Measurements from ENCODE around the gene CECR2. TPM values are rescaled to one million over a fixed set of nuclear protein-coding genes. Genes with fewer than 3 reads are reported as not detected.

Gene CECR2
- total and polyA plus RNA-seq, 2 of the 8 experiments (the other 6 are each of a cell fraction or from before 2014, with no cell fraction given) = 18.3 to 123 TPM

DNA sequence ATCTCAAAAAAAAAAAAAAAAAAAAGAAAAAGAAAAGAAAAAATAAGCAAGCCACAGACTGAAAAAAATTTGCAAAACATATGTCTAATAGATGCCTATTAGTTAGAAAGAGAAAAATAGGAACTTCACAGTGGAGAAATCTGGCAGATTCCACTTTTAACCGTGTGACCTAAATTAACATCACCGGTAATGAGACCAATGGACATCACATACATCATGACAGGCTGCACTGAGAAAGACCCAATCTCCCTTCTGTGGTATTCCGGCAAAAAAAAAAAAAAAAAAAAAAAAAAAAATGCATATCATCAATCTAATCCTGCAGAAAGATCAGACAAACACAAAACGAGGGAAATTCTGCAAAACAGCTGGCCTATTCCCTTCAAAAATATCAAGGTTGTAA, 46.7 kb upstream of the CECR2 start:
- Histone ChIP-seq H2BK12ac (ENCODE audit: low read depth, low read length) (no peak overlapping the region), H4K91ac (replicated peaks; ENCODE audit: insufficient read length, low read length) (no peak overlapping the region), H3K14ac (ENCODE audit: insufficient read length) (no peak overlapping the region), H3K18ac (ENCODE audit: extremely low read depth, low read length) (no peak overlapping the region), H3K79me2 (ENCODE audit: control insufficient read depth in 1 of 2, insufficient read depth in 2 of 2, low read length in 2 of 2) (no peaks in the 10 kb centered on the region), H2BK5ac (ENCODE audit: low read depth, low read length) (no peak overlapping the region), H2AFZ (ENCODE audit: low read length) (no peak overlapping the region), H2BK15ac (ENCODE audit: low read length) (no peak overlapping the region), H3K79me1 (ENCODE audit: low read depth, low read length) (no peaks in the 10 kb centered on the region), H4K20me1 (replicated peaks in 1 of 2; ENCODE audit: control insufficient read depth in 1 of 2, insufficient read depth in 2 of 2, low read length in 2 of 2) (no peaks in the 10 kb centered on the region), H2AK5ac (ENCODE audit: low read depth, low read length) (no peak overlapping the region), H2BK120ac (replicated peaks; ENCODE audit: low read depth, low read length) (no peak overlapping the region), H3K4me2 (ENCODE audit: insufficient read depth in 1 of 2, low read depth in 2 of 2, low read length in 2 of 2) (no peak overlapping the region), H3K36me3 (ENCODE audit: control insufficient read depth in 2 of 4, insufficient read depth in 4 of 4, low read length in 3 of 4) (no peaks in the 10 kb centered on the region), H4K5ac (ENCODE audit: insufficient read length, low read depth, low read length) (no peak overlapping the region), H3K56ac (replicated peaks; ENCODE audit: insufficient read length, low read depth, low read length) (no peak overlapping the region), H3K9ac (replicated peaks in 1 of 4; ENCODE audit: extremely low read depth in 1 of 4, low read depth in 3 of 4, low read length in 3 of 4) (no peak overlapping the region), H2BK20ac (ENCODE audit: low read length) (no peak overlapping the region), H3K4me3 (ENCODE audit: extremely low read depth in 1 of 4, insufficient read depth in 2 of 4, low read depth in 3 of 4, low read length in 4 of 4) (no peak overlapping the region), H3K27me3 (replicated peaks in 1 of 4; ENCODE audit: control insufficient read depth in 3 of 4, extremely low read depth in 1 of 4, insufficient read depth in 3 of 4, low read length in 3 of 4) (no peaks in the 10 kb centered on the region; a peak in 1 of 7 replicates), H3K4ac (replicated peaks; ENCODE audit: insufficient read length, low read depth, low read length) (no peak overlapping the region), H3K23ac (ENCODE audit: insufficient read length) (no peak overlapping the region), H3K4me1 (replicated peaks in 1 of 4; ENCODE audit: control insufficient read depth in 3 of 4, insufficient read depth in 4 of 4, low read length in 3 of 4) (no peaks in the 10 kb centered on the region), H3K9me3 (ENCODE audit: insufficient read depth in 2 of 2, low read depth in 1 of 2, low read length in 1 of 2) (no peaks in the 10 kb centered on the region), H3K23me2 (ENCODE audit: low read depth, low read length) (no peaks in the 10 kb centered on the region), H4K8ac (ENCODE audit: extremely low read depth, insufficient read depth, low read length) (no peak overlapping the region), H3K27ac (ENCODE audit: low read depth, low read length) (no peak overlapping the region)
- ChIA-PET CTCF (ENCODE audit: partially characterized antibody) (interaction anchor here (0.6 to 1.6 kb wide), 2 partner anchors 15 to 53 kb away, joined by 3 to 5 read pairs; no protein-coding TSS in a partner anchor), POLR2A (ENCODE audit: partially characterized antibody) (no interaction called here)
- TF ChIP-seq GABPA (IDR thresholded peaks at IDR 0.05; ENCODE audit: borderline replicate concordance, insufficient read depth, low read length) (no peak), BACH1 (IDR thresholded peaks at IDR 0.05; ENCODE audit: low read length) (no peak), MAFK (IDR thresholded peaks at IDR 0.05; ENCODE audit: low read depth, low read length) (no peak), SAP30 (IDR thresholded peaks at IDR 0.05; ENCODE audit: insufficient read depth, insufficient replicate concordance, low read length) (no peak), JUND (IDR thresholded peaks at IDR 0.05; ENCODE audit: low read length) (no peak), ASH2L (IDR thresholded peaks at IDR 0.05; ENCODE audit: low read length) (no peak), SP4 (IDR thresholded peaks at IDR 0.05; ENCODE audit: low read length) (no peak), TAF1 (IDR thresholded peaks at IDR 0.05; ENCODE audit: low read depth, low read length) (no peak), BRCA1 (IDR thresholded peaks at IDR 0.05; ENCODE audit: low read depth, low read length) (no peak), HDAC6 (IDR thresholded peaks at IDR 0.05; ENCODE audit: low read depth, low read length) (no peak), EZH2 (IDR thresholded peaks at IDR 0.05; ENCODE audit: low read depth, low read length, severe bottlenecking) (no peak), TAF7 (optimal IDR thresholded peaks at IDR 0.05; ENCODE audit: borderline replicate concordance, low read depth, low read length) (no peak), SP2 (IDR thresholded peaks at IDR 0.05; ENCODE audit: low read length) (no peak)
- FAIRE-seq = no peak
- no peak for DNase-seq (ENCODE audit: low read depth in 1 of 2, low spot score in 2 of 2)
- WGBS, 2 experiments (ENCODE audit: extremely low coverage in 1 of 2, insufficient coverage in 1 of 2, insufficient read length in 1 of 2, insufficient replicate concordance in 2 of 2, low coverage in 1 of 2, low lambda C conversion rate in 2 of 2, missing lambda C conversion rate in 1 of 2) = 81% methylated on average over 3 of the region's 4 CpGs; no CpG with 5 or more reads in 1 of the 2 experiments
